ENCODE results near the gene TNRC18. TPM values are rescaled to one million over a fixed set of nuclear protein-coding genes. Genes with fewer than 3 reads are reported as not detected.

Gene TNRC18
- total RNA-seq, 1 donor from 2014 or later = 104 TPM

GRCh38 chr7:5450549-5451327 lies 27.1 kb upstream of the TNRC18 start:
- H3K4me3 ChIP-seq = no peak overlapping the region
- ATAC-seq (peak; percentile 60 to 85), DNase-seq (peak; percentile 69)
- H3K9me3 ChIP-seq = no peaks in the 10 kb centered on the region
- no peaks in the 10 kb centered on the region for H3K27me3 ChIP-seq (ENCODE audit: low read depth)
- TF ChIP-seq CTCF (IDR thresholded peaks at IDR 0.05) = peak; percentile 73
- H3K27ac ChIP-seq = no peak overlapping the region
- intact Hi-C loops (cut with DNase I) = no loop called here
- H3K36me3 ChIP-seq = no peaks in the 10 kb centered on the region
- peaks cover 6% of the 10 kb centered on the region for H3K4me1 ChIP-seq

GRCh38 chr7:5448378-5449037 lies 24.9 kb upstream of the TNRC18 start:
- H3K4me1 ChIP-seq = peaks cover 6% of the 10 kb centered on the region
- no peak overlapping the region for H3K4me3 ChIP-seq
- ATAC-seq (no peak), DNase-seq (no peak)
- H3K36me3 ChIP-seq = no peaks in the 10 kb centered on the region
- H3K27ac ChIP-seq = no peak overlapping the region
- no peaks in the 10 kb centered on the region for H3K9me3 ChIP-seq
- intact Hi-C loops (cut with DNase I) = no loop called here
- no peak for TF ChIP-seq CTCF (IDR thresholded peaks at IDR 0.05)
- no peaks in the 10 kb centered on the region for H3K27me3 ChIP-seq (ENCODE audit: low read depth)

GRCh38 chr7:5445981-5446594 lies 22.5 kb upstream of the TNRC18 start:
- Histone ChIP-seq H3K9me3 (no peaks in the 10 kb centered on the region), H3K27ac (no peak overlapping the region), H3K36me3 (no peaks in the 10 kb centered on the region), H3K27me3 (ENCODE audit: low read depth) (no peaks in the 10 kb centered on the region), H3K4me3 (no peak overlapping the region), H3K4me1 (peaks cover 6% of the 10 kb centered on the region)
- DNase-seq = no peak
- ATAC-seq = no peak
- intact Hi-C loops (cut with DNase I) = no loop called here
- no peak for TF ChIP-seq CTCF (IDR thresholded peaks at IDR 0.05)

- H3K27me3 ChIP-seq (ENCODE audit: low read depth) = no peaks in the 10 kb centered on the region
- no peak overlapping the region for H3K27ac ChIP-seq
- no peak for TF ChIP-seq CTCF (IDR thresholded peaks at IDR 0.05)
- H3K4me3 ChIP-seq = no peak overlapping the region
- H3K4me1 ChIP-seq = no peaks in the 10 kb centered on the region
- intact Hi-C loops (cut with DNase I) = no loop called here
- no peak for ATAC-seq
- DNase-seq = no peak
- no peaks in the 10 kb centered on the region for H3K36me3 ChIP-seq
- no peaks in the 10 kb centered on the region for H3K9me3 ChIP-seq
These were observed 20.0 kb upstream of the TNRC18 start for GRCh38 chr7:5443678-5444077.

- no peaks in the 10 kb centered on the region for H3K9me3 ChIP-seq
- DNase-seq (no peak), ATAC-seq (no peak)
- TF ChIP-seq CTCF (IDR thresholded peaks at IDR 0.05) = no peak
- H3K4me1 ChIP-seq = no peaks in the 10 kb centered on the region
- no peaks in the 10 kb centered on the region for H3K36me3 ChIP-seq
- intact Hi-C loops (cut with DNase I) = no loop called here
- H3K27ac ChIP-seq = no peak overlapping the region
- no peaks in the 10 kb centered on the region for H3K27me3 ChIP-seq (ENCODE audit: low read depth)
- no peak overlapping the region for H3K4me3 ChIP-seq
These were observed 19.2 kb upstream of the TNRC18 start for GRCh38 chr7:5442757-5443305.
